KOPT-K1 (cell line): Measurements from ENCODE around the gene DIPK1B.
"Not testable (repeated sequence)": the region's sequence is repeated elsewhere in the genome, so short reads cannot be mapped to it uniquely, and the experiment has no call there.

Source experiments
- H3K27ac ChIP-seq: fragments of 200-600 bp; sonication (generic); 2 replicates; pipeline ENCODE4 v1.5.1; 2016; ENCODE audit warnings: antibody characterized with exemption, mild to moderate bottlenecking, low read depth, low read length; ENCODE audit not compliant: poor library complexity, severe bottlenecking
- H3K36me3 ChIP-seq: fragments of 200-600 bp; sonication (generic); 2 replicates; pipeline ENCODE4 v1.5.1; 2017; ENCODE audit warnings: antibody characterized with exemption, mild to moderate bottlenecking, low read length, moderate library complexity; ENCODE audit not compliant: insufficient read depth
- H3K9me3 ChIP-seq: fragments of 200-600 bp; sonication (generic); 2 replicates; pipeline ENCODE4 v1.5.1; 2017; ENCODE audit warnings: antibody characterized with exemption, low read length, mild to moderate bottlenecking; ENCODE audit not compliant: insufficient read depth, poor library complexity, severe bottlenecking

Gene DIPK1B

DNA sequence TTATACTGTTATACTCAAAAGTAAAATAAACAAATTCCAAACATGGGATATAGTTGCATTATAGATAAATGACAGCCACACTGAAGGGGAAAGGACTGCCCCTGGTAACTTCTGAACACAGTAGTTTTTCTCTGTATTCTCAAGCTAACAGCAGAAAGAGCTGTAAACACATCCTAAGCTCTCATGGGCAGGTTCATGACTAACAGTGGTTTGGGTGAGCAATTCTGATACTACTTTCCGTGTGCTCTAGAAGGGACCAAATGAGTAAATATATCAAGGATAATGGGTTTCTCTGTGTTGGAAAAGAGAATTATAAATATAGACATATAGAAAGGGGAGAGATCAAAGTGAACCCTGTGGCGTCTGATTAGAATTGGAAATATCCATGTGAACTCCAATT, 38.2 kb downstream of the DIPK1B start:
- Histone ChIP-seq H3K9me3 (peaks cover 23% of the 10 kb centered on the region), H3K27ac (no peak overlapping the region), H3K36me3 (no peaks in the 10 kb centered on the region)

DNA sequence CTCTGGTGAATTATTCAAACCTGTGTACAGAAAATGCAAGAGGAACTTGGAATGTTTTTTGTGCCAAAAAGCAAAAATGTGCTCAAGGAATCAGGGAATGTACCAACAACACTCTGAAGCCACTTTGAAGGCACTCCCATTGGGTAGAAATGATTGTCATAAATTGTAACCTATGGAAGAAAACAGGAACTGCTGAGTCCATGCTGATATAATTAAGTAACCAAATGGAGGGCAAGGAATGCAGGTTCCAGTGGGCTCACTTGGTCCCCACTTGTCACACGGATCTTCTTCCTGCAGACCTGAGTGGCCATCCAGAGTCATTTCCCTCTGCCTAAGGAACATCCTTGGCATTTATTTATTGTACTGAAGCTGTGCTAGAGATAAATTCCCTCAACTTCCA, 38.9 kb downstream of the DIPK1B start:
- H3K9me3 ChIP-seq = peaks cover 23% of the 10 kb centered on the region
- H3K36me3 ChIP-seq = no peaks in the 10 kb centered on the region
- no peak overlapping the region for H3K27ac ChIP-seq

- H3K36me3 ChIP-seq = no peaks in the 10 kb centered on the region
- H3K27ac ChIP-seq = no peak overlapping the region
- H3K9me3 ChIP-seq = peaks cover 23% of the 10 kb centered on the region
Measured at GRCh38 chr9:136751814-136752213, 39.4 kb downstream of the DIPK1B start.

DNA sequence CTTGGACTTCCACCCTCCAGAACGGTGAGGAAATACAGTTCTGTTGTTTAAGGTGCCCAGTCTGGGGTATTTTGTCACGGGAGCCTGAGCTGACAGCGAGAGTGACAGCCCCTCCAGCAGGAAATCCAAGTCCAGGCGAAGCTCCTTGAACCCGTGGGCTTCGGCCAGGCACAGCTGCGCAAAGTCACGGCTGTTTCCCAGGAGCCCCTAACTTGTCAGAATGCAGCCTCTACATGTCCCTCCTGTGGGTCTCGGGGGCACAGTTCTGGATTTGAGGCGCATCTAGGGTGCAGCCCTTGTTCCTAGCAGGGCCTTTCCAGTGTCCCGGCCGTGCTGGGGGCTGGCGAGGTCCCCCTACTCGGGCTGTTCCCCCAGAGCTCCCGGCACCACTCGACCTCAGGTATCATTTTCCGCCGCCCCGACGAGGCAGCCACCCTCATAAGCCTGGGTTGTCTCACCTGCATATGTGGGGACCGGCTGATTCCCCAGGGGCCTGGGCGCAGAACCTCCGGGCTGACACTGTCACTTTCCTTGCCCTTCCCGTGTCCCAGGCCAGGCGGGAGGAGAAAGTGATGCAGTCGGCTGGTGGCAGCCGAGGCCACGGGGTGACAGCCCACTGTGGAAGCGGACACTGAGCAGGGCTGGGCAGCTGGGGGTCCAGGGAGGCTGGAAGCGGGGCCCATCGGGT, 41.1 kb downstream of the DIPK1B start:
- H3K27ac ChIP-seq = no peak overlapping the region
- peaks cover 23% of the 10 kb centered on the region for H3K9me3 ChIP-seq
- no peaks in the 10 kb centered on the region for H3K36me3 ChIP-seq

DNA sequence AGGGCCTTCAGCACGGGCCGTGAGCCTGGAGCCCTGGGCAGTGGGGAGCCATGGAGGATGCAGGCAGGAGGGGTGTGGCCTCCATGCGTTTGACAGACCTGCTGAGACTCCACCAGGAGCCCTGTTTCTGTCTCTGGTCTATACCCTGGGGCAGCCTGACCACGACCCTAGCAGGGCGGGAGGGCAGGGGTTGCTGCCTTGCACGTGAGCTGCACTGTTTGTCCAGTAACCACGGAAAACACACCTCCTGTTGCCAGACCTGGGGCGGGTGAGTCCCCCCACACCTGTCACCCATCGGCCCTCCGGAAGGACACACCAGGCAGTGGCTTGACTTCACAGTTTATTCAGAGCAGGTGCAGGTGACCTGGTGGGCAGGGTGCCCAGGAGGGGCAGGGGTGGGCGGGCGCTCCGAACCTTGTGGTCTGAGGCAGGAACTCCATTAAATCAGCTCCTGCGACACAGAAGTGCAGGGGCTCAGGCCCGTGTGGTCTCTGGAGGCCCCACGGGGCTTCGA, 41.7 kb downstream of the DIPK1B start:
- Histone ChIP-seq H3K36me3 (no peaks in the 10 kb centered on the region), H3K9me3 (peaks cover 23% of the 10 kb centered on the region), H3K27ac (no peak overlapping the region)

DNA sequence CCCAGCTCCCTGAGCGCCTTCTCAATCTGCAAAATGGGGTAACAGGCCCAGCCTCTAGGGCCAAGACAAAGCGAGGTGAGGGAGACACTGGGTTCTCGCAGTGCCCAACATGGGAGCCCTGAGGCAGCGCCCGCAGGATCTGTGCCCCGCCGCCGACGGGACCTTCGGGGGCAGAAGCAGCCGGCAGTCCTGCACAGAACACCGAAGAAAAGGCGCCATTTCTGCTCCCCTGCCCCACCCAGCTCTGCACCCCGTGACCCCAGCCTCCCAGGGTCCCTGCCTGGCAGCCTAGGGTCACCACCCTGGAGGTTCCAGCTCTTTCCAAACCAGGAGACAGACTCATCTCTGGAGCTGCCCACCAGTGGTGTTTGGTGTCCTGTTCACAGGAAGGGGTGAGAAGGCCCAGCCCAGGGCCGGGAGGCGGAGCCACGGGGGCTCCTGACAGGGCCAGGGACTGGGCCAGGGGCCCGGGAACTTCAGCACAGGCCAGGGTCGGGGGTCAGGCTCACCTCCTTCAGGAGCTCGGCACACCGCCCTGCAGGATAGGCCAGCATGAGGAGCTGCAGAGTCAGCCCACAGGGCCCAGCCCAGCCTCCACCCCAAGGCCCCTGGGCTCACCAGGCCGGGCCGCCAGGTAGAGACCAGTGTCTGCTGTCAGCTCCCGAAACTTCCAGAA, 42.4 kb downstream of the DIPK1B start:
- H3K36me3 ChIP-seq = no peaks in the 10 kb centered on the region
- peaks cover 23% of the 10 kb centered on the region for H3K9me3 ChIP-seq
- no peak overlapping the region for H3K27ac ChIP-seq

GRCh38 chr9:136755302-136756133, 43.1 kb downstream of the DIPK1B start:
- H3K36me3 ChIP-seq, H3K27ac ChIP-seq: not testable (repeated sequence)

GRCh38 chr9:136756134-136756438, 43.7 kb downstream of the DIPK1B start:
- peaks cover 21% of the 10 kb centered on the region for H3K9me3 ChIP-seq
- no peak overlapping the region for H3K27ac ChIP-seq
- no peaks in the 10 kb centered on the region for H3K36me3 ChIP-seq

More at GRCh38 chr9:136755302-136756133, 43.1 kb downstream of the DIPK1B start:
- H3K9me3 ChIP-seq = peaks cover 23% of the 10 kb centered on the region

DNA sequence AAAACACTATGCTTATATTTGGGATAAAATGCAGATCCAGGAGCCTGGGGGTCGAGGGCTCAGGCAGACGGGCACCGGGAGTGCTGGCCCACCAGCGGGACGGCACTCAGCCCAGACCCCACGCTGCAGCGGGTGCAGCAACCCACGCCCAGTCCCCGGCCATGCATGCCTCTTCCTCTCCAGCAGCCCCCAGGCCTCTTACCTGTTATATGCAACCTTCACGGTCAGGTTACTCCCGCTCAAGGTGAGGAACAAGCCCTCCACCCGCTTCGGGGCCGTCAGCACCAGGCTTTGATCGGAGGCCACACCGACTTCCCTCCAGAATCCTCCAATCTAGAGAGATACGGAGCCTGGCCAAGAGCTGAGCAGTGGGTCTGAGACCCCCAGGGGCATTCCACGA, 44.5 kb downstream of the DIPK1B start:
- H3K9me3 ChIP-seq = peaks cover 13% of the 10 kb centered on the region
- H3K27ac ChIP-seq = no peak overlapping the region
- H3K36me3 ChIP-seq = no peaks in the 10 kb centered on the region

DNA sequence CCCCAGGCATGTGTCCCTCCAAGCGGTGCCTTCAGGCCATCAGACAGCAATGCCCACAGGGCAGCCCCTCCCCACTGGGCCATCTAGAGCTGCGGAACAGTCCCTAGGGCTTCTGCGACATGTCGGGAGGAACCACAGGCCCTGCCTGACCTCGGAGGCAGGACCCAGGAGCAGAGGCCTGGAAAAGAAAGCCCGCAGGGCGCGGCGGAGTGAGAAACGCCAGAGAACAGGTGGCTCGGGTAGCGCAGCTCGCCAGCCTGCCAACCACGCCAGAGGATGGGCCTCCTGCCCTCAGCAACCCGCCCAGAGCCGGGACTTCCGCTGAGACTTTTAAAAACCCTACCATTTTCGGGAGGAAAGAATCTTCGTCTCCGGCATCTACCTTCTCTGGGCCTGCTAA, 45.0 kb downstream of the DIPK1B start:
- H3K27ac ChIP-seq = no peak overlapping the region
- no peaks in the 10 kb centered on the region for H3K36me3 ChIP-seq
- peaks cover 8% of the 10 kb centered on the region for H3K9me3 ChIP-seq

- Histone ChIP-seq H3K36me3 (no peaks in the 10 kb centered on the region), H3K9me3 (peaks cover 4% of the 10 kb centered on the region), H3K27ac (no peak overlapping the region)
Measured at GRCh38 chr9:136757751-136758140, 45.4 kb downstream of the DIPK1B start.

- Histone ChIP-seq H3K36me3 (no peaks in the 10 kb centered on the region), H3K27ac (no peak overlapping the region), H3K9me3 (no peaks in the 10 kb centered on the region)
Measured at GRCh38 chr9:136759001-136759400, 46.6 kb downstream of the DIPK1B start.

GRCh38 chr9:136759436-136760325, 47.3 kb downstream of the DIPK1B start:
- H3K36me3 ChIP-seq = no peaks in the 10 kb centered on the region
- H3K27ac ChIP-seq = no peak overlapping the region
- no peaks in the 10 kb centered on the region for H3K9me3 ChIP-seq

DNA sequence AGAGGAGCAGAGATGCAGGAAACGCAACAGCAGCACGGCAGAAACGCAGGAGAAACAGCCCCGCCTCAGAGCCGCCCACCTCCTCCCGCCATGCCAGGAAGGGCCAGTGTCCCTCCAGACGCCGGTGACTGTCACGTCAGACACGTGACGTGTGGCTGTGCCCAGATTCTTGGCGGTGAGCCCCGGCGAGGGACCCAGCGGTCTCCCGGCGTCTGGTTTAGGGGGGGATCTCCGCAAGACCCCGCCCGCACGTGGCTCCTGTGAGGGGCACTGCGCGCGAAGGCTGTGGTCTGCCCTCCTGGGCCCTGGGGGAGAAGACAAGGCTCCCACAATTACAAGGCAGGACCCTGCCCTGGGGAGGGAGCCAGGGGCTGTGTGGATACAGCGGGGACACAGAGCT, 48.1 kb downstream of the DIPK1B start:
- Histone ChIP-seq H3K9me3 (no peaks in the 10 kb centered on the region), H3K27ac (no peak overlapping the region), H3K36me3 (no peaks in the 10 kb centered on the region)
